ENCODE data around the gene OR12D2. TPM values are rescaled to one million over a fixed set of nuclear protein-coding genes. Genes with fewer than 3 reads are reported as not detected.
"Not testable (repeated sequence)": the region's sequence is repeated elsewhere in the genome, so short reads cannot be mapped to it uniquely, and the experiment has no call there.

Gene OR12D2
- polyA plus RNA-seq, 3 donors from 2014 or later, result not detected

DNA sequence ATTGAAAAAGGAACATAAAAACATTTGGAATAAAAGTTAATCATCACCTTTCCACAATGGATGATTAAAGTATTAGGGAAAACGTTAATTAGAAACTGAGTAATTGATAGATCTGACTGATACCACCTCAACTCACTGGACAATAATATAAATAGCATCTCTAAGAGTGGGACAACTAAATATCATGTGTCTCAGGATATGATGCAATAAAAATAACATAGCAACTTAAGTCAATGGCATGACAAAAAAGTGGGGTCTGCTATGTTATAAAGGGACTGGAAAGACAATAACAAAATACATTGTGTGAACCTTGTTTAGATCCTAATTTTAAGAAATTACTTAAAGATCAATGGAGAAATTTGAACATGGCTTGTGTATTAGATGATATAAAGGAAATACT lies 29.6 kb downstream of the OR12D2 start:
- Mint-ChIP-seq H3K27me3 (ENCODE audit: low read depth in 3 of 3) (peaks cover 3 to 8% (median 4%) of the 10 kb centered on the region in 3 donors), H3K36me3 (no peaks in the 10 kb centered on the region), H3K9me3 (peaks cover 0 to 2% (median 0%) of the 10 kb centered on the region in 6 donors), H3K27ac (no peak overlapping the region), H3K4me3 (no peak overlapping the region), H3K4me1 (no peaks in the 10 kb centered on the region)
- no peak for DNase-seq

DNA sequence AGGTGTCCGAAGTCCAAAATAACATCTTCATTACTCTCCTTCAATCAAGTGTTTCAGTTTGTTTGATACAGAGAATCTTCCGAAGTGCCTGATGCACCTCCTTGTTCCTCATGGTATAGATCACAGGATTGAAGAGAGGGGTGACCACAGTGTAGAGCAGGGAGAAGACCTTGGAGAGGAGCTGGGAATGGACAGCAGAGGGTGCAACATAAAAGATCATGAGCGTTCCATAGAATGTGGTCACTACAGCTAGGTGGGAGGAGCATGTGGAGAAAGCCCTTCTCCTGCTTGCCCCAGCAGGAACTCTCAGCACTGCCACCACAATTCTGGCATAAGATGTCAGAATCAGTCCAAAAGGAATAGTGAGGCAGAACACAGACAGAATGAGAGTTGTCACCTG lies 31.2 kb downstream of the OR12D2 start:
- Mint-ChIP-seq H3K27me3 (ENCODE audit: low read depth in 3 of 3) (peaks cover 4 to 8% (median 4%) of the 10 kb centered on the region in 3 donors), H3K4me3 (no peak overlapping the region), H3K27ac (no peak overlapping the region)

DNA sequence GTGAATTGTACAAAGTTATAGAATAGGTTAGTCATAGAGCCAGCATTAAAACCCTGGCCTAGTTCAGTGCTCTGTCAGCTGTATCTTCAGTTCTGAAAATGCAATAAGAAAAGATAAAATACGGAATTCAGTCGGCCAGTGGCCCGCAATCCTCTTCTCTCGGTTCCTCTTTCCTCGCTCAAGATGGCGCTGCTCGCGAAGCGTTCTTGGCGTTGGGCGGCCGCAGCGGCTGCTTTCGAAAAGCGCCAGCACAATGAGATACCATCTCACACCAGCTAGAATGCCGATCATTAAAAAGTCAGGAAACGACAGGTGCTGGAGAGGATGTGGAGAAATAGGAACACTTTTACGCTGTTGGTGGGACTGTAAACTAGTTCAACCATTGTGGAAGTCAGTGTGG lies 41.3 kb downstream of the OR12D2 start:
- H3K9me3 Mint-ChIP-seq; H3K4me1 Mint-ChIP-seq; H3K27ac Mint-ChIP-seq; DNase-seq; H3K4me3 Mint-ChIP-seq; H3K27me3 Mint-ChIP-seq (ENCODE audit: low read depth in 3 of 3); H3K36me3 Mint-ChIP-seq: not testable (repeated sequence)

More for the DNA sequence above, 31.2 kb downstream of the OR12D2 start:
- Mint-ChIP-seq H3K36me3 (no peaks in the 10 kb centered on the region), H3K9me3 (peaks cover 0 to 1% (median 0%) of the 10 kb centered on the region in 6 donors), H3K4me1 (no peaks in the 10 kb centered on the region)
- no peak for DNase-seq

DNA sequence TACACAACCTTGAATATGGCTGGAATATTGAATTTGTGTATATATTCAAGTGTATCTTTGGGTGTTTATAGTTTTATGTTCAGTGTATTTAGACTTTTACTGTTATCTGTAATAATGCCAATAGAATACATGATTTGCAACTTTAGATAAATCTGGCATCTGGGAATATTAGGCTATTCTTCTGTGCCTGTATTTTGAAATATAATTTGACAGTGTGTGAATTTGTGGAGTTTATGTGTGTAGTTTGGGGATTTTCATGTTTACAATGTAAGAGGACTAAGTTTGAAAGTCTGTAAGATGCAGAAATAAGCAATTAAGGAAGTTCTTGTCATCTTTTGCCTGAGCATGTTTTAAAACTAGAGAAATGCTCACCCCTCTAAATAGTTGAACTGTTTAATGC lies 43.6 kb downstream of the OR12D2 start, which contains the start of gene OR10C1:
Gene OR10C1 (plus strand): TSS at position 301 of the 400 bp plus-strand sequence. CDS start 710 bp downstream, outside the sequence.
- no peak for DNase-seq
- H3K27me3 Mint-ChIP-seq (ENCODE audit: low read depth in 3 of 3), result peaks cover under 1 to 9% (median 4%) of the 10 kb centered on the region in 3 donors
- no peak within 1 kb of the TSS for H3K27ac Mint-ChIP-seq
- H3K4me3 Mint-ChIP-seq, result no peak within 1 kb of the TSS
- H3K4me1 Mint-ChIP-seq, result no peaks in the 10 kb centered on the region
- peaks cover 0 to 2% (median 0%) of the 10 kb centered on the region in 6 donors for H3K9me3 Mint-ChIP-seq
- no peaks in the 10 kb centered on the region for H3K36me3 Mint-ChIP-seq

DNA sequence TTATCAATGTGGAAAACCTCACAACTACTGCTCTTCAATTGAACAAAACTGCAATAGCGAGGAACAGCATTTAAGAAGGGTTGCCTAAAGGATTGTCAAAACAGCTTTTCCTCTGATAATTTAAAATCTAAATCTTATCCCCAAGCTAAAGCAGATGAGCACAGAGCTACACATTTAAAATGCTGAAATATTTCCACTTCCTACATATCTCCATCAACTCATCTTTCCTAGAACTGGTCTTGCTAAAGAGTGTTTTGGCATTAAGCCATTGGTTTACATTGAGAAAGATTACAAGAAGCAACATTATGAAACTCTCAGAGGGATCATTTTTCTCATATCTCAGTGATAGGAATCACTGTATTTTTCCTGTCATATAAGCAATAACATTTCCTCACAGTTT lies 47.3 kb downstream of the OR12D2 start:
- H3K36me3 Mint-ChIP-seq, result no peaks in the 10 kb centered on the region
- no peak overlapping the region for H3K27ac Mint-ChIP-seq
- DNase-seq, result no peak
- no peak overlapping the region for H3K4me3 Mint-ChIP-seq
- peaks cover 0 to 2% (median 0%) of the 10 kb centered on the region in 6 donors for H3K9me3 Mint-ChIP-seq
- no peaks in the 10 kb centered on the region for H3K4me1 Mint-ChIP-seq
- peaks cover 0 to 15% (median 2%) of the 10 kb centered on the region in 3 donors for H3K27me3 Mint-ChIP-seq (ENCODE audit: low read depth in 3 of 3)

DNA sequence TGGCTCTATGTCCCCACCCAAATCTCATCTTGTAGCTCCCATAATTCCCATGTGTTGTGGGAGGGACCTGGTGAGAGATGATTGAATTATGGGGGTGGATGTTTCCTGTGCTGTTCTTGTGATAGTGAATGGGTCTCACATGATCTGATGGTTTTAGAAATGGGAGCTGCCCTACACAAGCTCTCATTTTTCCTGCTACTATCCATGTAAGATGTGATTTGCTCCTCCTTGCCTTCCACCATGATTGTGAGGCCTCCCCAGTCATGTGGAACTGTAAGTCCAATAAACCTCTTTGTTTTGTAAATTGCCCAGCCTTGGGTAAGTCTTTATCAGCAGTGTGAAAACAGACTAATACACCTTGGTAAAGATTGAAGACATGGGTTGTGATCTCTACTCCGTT lies 48.6 kb downstream of the OR12D2 start:
- not testable (repeated sequence) for DNase-seq, H3K4me3 Mint-ChIP-seq, H3K36me3 Mint-ChIP-seq, H3K4me1 Mint-ChIP-seq, H3K27ac Mint-ChIP-seq, H3K9me3 Mint-ChIP-seq
- peaks cover 2 to 19% (median 2%) of the 10 kb centered on the region in 3 donors for H3K27me3 Mint-ChIP-seq (ENCODE audit: low read depth in 3 of 3)

Other genes starting within 250 kb of the OR12D2 start
- gene OR2J2, start 224.7 kb upstream of the OR12D2 start, polyA plus RNA-seq, result not detected
- not detected for gene OR14J1, start 93.9 kb upstream of the OR12D2 start, polyA plus RNA-seq
- gene OR5V1, start 26.8 kb upstream of the OR12D2 start, polyA plus RNA-seq, result not detected
- gene OR12D3, start 20.3 kb upstream of the OR12D2 start, polyA plus RNA-seq, result not detected
- gene OR12D1, start 19.3 kb downstream of the OR12D2 start, polyA plus RNA-seq, result not detected
- not detected for gene OR10C1, start 43.7 kb downstream of the OR12D2 start, polyA plus RNA-seq
- gene OR11A1, start 61.4 kb downstream of the OR12D2 start, polyA plus RNA-seq, result not detected
- not detected for gene OR2H1, start 61.5 kb downstream of the OR12D2 start, polyA plus RNA-seq
- not detected for gene MAS1L, start 92.3 kb downstream of the OR12D2 start, polyA plus RNA-seq
- not detected for gene UBD, start 164.1 kb downstream of the OR12D2 start, polyA plus RNA-seq
- gene OR2H2, start 189.5 kb downstream of the OR12D2 start, polyA plus RNA-seq, result not detected
- not detected for gene GABBR1, start 237.6 kb downstream of the OR12D2 start, polyA plus RNA-seq